BE2C (cell line): ENCODE data around the gene TMEM214.

Experiments used
- DNase-seq: peaks from one replicate; pipeline ENCODE4 v3.0.0-alpha.2; 2020
- H3K27me3 ChIP-seq: fragments of 250-450 bp; sonication (Bioruptor Pico); 2 replicates; pipeline ENCODE4 v1.5.1; 2020; ENCODE audit warnings: mild to moderate bottlenecking
- H3K36me3 ChIP-seq: fragments of 250-450 bp; sonication (Bioruptor Pico); 2 replicates; pipeline ENCODE4 v1.5.1; 2020; ENCODE audit warnings: mild to moderate bottlenecking
- H3K4me1 ChIP-seq: fragments of 250-450 bp; sonication (Bioruptor Pico); 2 replicates; pipeline ENCODE4 v1.5.1; 2020
- H3K4me3 ChIP-seq: 2 replicates; pipeline ENCODE4 v1.5.1; 2011; ENCODE audit warnings: low read depth, low read length
- H3K9me3 ChIP-seq: fragments of 250-450 bp; sonication (Bioruptor Pico); 2 replicates; pipeline ENCODE4 v1.5.1; 2020
- TF ChIP-seq, protein P1 (sequence below): IDR thresholded peaks from 2 replicates; pipeline ENCODE4 v1.5.1; 2012; ENCODE audit warnings: mild to moderate bottlenecking, low read depth, low read length

TMEM214 gene

GRCh38 chr2:27038631-27039339 lies 6.0 kb downstream of the TMEM214 start:
- Histone ChIP-seq H3K4me1 (peaks cover 7% of the 10 kb centered on the region; the same call in 1 of the 2 replicates), H3K27me3 (no peaks in the 10 kb centered on the region), H3K9me3 (no peaks in the 10 kb centered on the region), H3K36me3 (peaks cover 67% of the 10 kb centered on the region), H3K4me3 (no peak overlapping the region)
- DNase-seq, result no peak
- TF ChIP-seq, protein P1, sequence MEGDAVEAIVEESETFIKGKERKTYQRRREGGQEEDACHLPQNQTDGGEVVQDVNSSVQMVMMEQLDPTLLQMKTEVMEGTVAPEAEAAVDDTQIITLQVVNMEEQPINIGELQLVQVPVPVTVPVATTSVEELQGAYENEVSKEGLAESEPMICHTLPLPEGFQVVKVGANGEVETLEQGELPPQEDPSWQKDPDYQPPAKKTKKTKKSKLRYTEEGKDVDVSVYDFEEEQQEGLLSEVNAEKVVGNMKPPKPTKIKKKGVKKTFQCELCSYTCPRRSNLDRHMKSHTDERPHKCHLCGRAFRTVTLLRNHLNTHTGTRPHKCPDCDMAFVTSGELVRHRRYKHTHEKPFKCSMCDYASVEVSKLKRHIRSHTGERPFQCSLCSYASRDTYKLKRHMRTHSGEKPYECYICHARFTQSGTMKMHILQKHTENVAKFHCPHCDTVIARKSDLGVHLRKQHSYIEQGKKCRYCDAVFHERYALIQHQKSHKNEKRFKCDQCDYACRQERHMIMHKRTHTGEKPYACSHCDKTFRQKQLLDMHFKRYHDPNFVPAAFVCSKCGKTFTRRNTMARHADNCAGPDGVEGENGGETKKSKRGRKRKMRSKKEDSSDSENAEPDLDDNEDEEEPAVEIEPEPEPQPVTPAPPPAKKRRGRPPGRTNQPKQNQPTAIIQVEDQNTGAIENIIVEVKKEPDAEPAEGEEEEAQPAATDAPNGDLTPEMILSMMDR, result no peak

DNA sequence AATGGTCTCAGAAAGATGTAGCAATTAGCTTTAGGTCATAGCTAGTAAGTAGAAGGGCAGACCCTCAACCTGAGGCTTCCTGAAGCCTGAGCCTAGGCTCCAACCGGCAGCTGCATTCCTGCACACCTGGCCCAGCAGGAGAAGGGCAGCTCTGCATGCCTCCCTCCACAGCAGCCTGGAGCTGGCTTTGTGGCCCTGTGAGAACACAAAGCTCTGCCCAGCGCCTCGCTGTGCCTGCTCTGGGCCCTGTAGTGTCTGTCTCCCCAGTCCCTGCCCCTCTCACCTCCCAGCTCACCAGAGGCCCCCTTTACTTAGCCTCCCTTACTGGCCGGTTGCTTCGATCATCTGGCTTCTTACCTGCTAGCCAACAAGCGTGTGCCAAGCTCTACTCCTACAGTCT lies 6.7 kb downstream of the TMEM214 start:
- TF ChIP-seq, protein P1, result no peak
- H3K36me3 ChIP-seq, result peaks cover 67% of the 10 kb centered on the region
- no peaks in the 10 kb centered on the region for H3K9me3 ChIP-seq
- H3K27me3 ChIP-seq, result no peaks in the 10 kb centered on the region
- peaks cover 7% of the 10 kb centered on the region; the same call in 1 of the 2 replicates for H3K4me1 ChIP-seq
- DNase-seq, result no peak
- H3K4me3 ChIP-seq, result no peak overlapping the region

GRCh38 chr2:27039871-27040270 lies 7.1 kb downstream of the TMEM214 start:
- DNase-seq, result no peak
- Histone ChIP-seq H3K27me3 (no peaks in the 10 kb centered on the region), H3K4me3 (no peak overlapping the region), H3K9me3 (no peaks in the 10 kb centered on the region), H3K36me3 (peaks cover 66% of the 10 kb centered on the region), H3K4me1 (peaks cover 7% of the 10 kb centered on the region; the same call in 1 of the 2 replicates)
- TF ChIP-seq, protein P1, result no peak

- Histone ChIP-seq H3K4me1 (peaks cover 7% of the 10 kb centered on the region; the same call in 1 of the 2 replicates), H3K27me3 (no peaks in the 10 kb centered on the region), H3K9me3 (no peaks in the 10 kb centered on the region), H3K36me3 (peaks cover 62% of the 10 kb centered on the region), H3K4me3 (no peak overlapping the region)
- TF ChIP-seq, protein P1, result no peak
- DNase-seq, result no peak
These were observed 7.5 kb downstream of the TMEM214 start for GRCh38 chr2:27040282-27040681.

- Histone ChIP-seq H3K9me3 (no peaks in the 10 kb centered on the region), H3K36me3 (peaks cover 47% of the 10 kb centered on the region), H3K4me3 (no peak overlapping the region), H3K27me3 (no peaks in the 10 kb centered on the region), H3K4me1 (peaks cover 7% of the 10 kb centered on the region; the same call in 1 of the 2 replicates)
- DNase-seq, result no peak
- TF ChIP-seq, protein P1, result no peak
These were observed 9.0 kb downstream of the TMEM214 start for GRCh38 chr2:27041752-27042151.

- Histone ChIP-seq H3K9me3 (no peaks in the 10 kb centered on the region), H3K4me1 (peaks cover 7% of the 10 kb centered on the region; the same call in 1 of the 2 replicates), H3K36me3 (peaks cover 42% of the 10 kb centered on the region), H3K4me3 (no peak overlapping the region), H3K27me3 (no peaks in the 10 kb centered on the region)
- TF ChIP-seq, protein P1, result no peak
- DNase-seq, result no peak
These were observed 9.4 kb downstream of the TMEM214 start for GRCh38 chr2:27042159-27042661.
